Glutamatergic neuron (in vitro differentiated cells): Measurements from ENCODE around the gene TCF12. TPM values are rescaled to one million over a fixed set of nuclear protein-coding genes. Genes with fewer than 3 reads are reported as not detected.

ENCODE experiments used
- DNase-seq: peaks from one replicate; pipeline ENCODE4 v3.0.0; 2022
- H3K27ac Mint-ChIP-seq: one replicate; pipeline ENCODE4 v1.8.0; 2020; ENCODE audit warnings: mild to moderate bottlenecking, mixed read lengths, inconsistent platforms; ENCODE audit not compliant: unreplicated experiment
- H3K27me3 Mint-ChIP-seq: one replicate; pipeline ENCODE4 v1.8.0; 2020; ENCODE audit warnings: mild to moderate bottlenecking, moderate library complexity, mixed read lengths, inconsistent platforms; ENCODE audit not compliant: unreplicated experiment
- H3K36me3 Mint-ChIP-seq: one replicate; pipeline ENCODE4 v1.8.0; 2020; ENCODE audit warnings: mild to moderate bottlenecking, mixed read lengths, inconsistent platforms; ENCODE audit not compliant: unreplicated experiment
- H3K4me1 Mint-ChIP-seq: one replicate; pipeline ENCODE4 v1.8.0; 2020; ENCODE audit warnings: mild to moderate bottlenecking, low read depth, mixed read lengths, inconsistent platforms; ENCODE audit not compliant: unreplicated experiment
- H3K4me3 Mint-ChIP-seq: one replicate; pipeline ENCODE4 v1.8.0; 2020; ENCODE audit warnings: mild to moderate bottlenecking, mixed read lengths, inconsistent platforms; ENCODE audit not compliant: unreplicated experiment
- H3K9me3 Mint-ChIP-seq: one replicate; pipeline ENCODE4 v1.8.0; 2020; ENCODE audit warnings: mild to moderate bottlenecking, moderate library complexity, mixed read lengths, inconsistent platforms; ENCODE audit not compliant: unreplicated experiment
- total RNA-seq: library from RNA; stranded (reverse); fragmentation: NEBNext Ultra II Directional; extraction: Animal tissue kit (Norgen Biotek cat#: 25700); gene quantifications from one replicate; pipeline ENCODE4 v1.2.1, GENCODE V29; 2021; ENCODE audit not compliant: unreplicated experiment
- TF ChIP-seq, protein P1 (sequence below): fragments of 200-600 bp; sonication (generic); IDR thresholded peaks from one replicate; pipeline ENCODE4 v1.5.0; 2021; ENCODE audit not compliant: partially characterized antibody, unreplicated experiment

Gene TCF12
- total RNA-seq, 1 donor from 2014 or later: 140 TPM

GRCh38 chr15:57329582-57330367 lies 411.3 kb downstream of the TCF12 start:
- DNase-seq: no peak
- TF ChIP-seq, protein P1, sequence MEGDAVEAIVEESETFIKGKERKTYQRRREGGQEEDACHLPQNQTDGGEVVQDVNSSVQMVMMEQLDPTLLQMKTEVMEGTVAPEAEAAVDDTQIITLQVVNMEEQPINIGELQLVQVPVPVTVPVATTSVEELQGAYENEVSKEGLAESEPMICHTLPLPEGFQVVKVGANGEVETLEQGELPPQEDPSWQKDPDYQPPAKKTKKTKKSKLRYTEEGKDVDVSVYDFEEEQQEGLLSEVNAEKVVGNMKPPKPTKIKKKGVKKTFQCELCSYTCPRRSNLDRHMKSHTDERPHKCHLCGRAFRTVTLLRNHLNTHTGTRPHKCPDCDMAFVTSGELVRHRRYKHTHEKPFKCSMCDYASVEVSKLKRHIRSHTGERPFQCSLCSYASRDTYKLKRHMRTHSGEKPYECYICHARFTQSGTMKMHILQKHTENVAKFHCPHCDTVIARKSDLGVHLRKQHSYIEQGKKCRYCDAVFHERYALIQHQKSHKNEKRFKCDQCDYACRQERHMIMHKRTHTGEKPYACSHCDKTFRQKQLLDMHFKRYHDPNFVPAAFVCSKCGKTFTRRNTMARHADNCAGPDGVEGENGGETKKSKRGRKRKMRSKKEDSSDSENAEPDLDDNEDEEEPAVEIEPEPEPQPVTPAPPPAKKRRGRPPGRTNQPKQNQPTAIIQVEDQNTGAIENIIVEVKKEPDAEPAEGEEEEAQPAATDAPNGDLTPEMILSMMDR: no peak

GRCh38 chr15:57330619-57331340 lies 412.3 kb downstream of the TCF12 start:
- no peak overlapping the region for H3K27ac Mint-ChIP-seq
- H3K9me3 Mint-ChIP-seq: peaks cover 4% of the 10 kb centered on the region
- peaks cover 5% of the 10 kb centered on the region for H3K27me3 Mint-ChIP-seq
- no peak overlapping the region for H3K4me3 Mint-ChIP-seq
- DNase-seq: no peak
- peaks cover 23% of the 10 kb centered on the region for H3K4me1 Mint-ChIP-seq
- TF ChIP-seq, protein P1: no peak
- H3K36me3 Mint-ChIP-seq: no peaks in the 10 kb centered on the region

More at GRCh38 chr15:57329582-57330367, 411.3 kb downstream of the TCF12 start:
- Mint-ChIP-seq H3K4me1 (peaks cover 16% of the 10 kb centered on the region), H3K27ac (no peak overlapping the region), H3K27me3 (no peaks in the 10 kb centered on the region), H3K4me3 (no peak overlapping the region), H3K36me3 (no peaks in the 10 kb centered on the region), H3K9me3 (peaks cover 1% of the 10 kb centered on the region)

GRCh38 chr15:57332326-57332725 lies 413.9 kb downstream of the TCF12 start:
- H3K4me3 Mint-ChIP-seq: no peak overlapping the region
- no peak overlapping the region for H3K27ac Mint-ChIP-seq
- peaks cover 30% of the 10 kb centered on the region for H3K4me1 Mint-ChIP-seq
- TF ChIP-seq, protein P1: no peak
- no peak for DNase-seq
- peaks cover 4% of the 10 kb centered on the region for H3K9me3 Mint-ChIP-seq
- H3K27me3 Mint-ChIP-seq: peaks cover 5% of the 10 kb centered on the region
- H3K36me3 Mint-ChIP-seq: no peaks in the 10 kb centered on the region

DNA sequence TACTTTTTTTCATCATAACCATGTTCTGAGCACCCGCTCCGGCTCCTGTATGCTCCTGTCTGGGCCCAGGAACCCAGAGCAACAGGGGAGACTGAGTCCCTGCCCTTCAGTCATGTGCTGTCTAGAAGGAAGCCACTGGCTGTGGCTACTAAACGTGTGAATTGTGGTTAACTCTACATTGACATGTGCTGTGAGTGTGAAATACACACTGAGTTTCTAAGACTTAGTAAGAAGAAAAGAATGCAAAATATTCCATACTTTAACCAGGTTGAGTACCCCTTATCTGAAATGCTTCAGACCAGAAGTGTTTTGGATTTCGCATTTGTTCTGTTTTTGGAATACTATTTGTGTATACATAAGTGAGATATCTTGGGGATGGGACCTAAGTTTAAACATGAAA lies 415.0 kb downstream of the TCF12 start:
- Mint-ChIP-seq H3K27ac (no peak overlapping the region), H3K27me3 (peaks cover 5% of the 10 kb centered on the region), H3K9me3 (peaks cover 9% of the 10 kb centered on the region), H3K4me1 (peaks cover 31% of the 10 kb centered on the region), H3K36me3 (no peaks in the 10 kb centered on the region), H3K4me3 (no peak overlapping the region)
- TF ChIP-seq, protein P1: no peak
- no peak for DNase-seq

DNA sequence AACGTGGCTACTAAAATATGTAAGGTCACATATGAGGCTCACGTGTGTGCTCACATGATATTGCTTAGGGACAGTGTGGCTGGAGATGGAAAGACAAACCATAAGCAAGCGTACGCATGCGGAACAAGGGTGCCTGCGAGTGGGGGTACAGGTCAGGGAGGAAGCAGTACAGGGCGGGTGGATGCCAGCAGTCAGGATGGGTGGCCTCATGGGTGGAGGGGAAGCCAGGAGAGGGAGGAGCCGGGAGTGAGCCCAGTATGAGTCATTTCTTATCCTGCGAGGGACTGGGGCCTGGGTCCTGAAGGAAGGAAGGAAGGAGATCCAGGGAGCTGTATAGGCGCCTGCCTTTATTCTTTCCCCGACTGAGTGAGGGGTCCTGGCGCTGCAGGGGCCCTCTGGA lies 415.8 kb downstream of the TCF12 start:
- TF ChIP-seq, protein P1: no peak
- H3K4me3 Mint-ChIP-seq: no peak overlapping the region
- H3K27ac Mint-ChIP-seq: no peak overlapping the region
- no peaks in the 10 kb centered on the region for H3K36me3 Mint-ChIP-seq
- H3K9me3 Mint-ChIP-seq: peaks cover 9% of the 10 kb centered on the region
- H3K4me1 Mint-ChIP-seq: peaks cover 37% of the 10 kb centered on the region
- DNase-seq: no peak
- H3K27me3 Mint-ChIP-seq: peaks cover 7% of the 10 kb centered on the region
